Fibroblast of pulmonary artery (primary cell): ENCODE data around the gene SLC25A10.

Experiments
- DNase-seq: peaks from one replicate; pipeline ENCODE4 v3.0.0-alpha.2; 2010; ENCODE audit warnings: low read depth
- H3K4me3 ChIP-seq: replicated peaks from 2 replicates; pipeline ENCODE4 v1.5.1; 2011; ENCODE audit warnings: low read depth, mild to moderate bottlenecking, control low read depth, low read length, moderate library complexity
- CTCF ChIP-seq: IDR thresholded peaks from 2 replicates; pipeline ENCODE4 v1.5.1; 2011; ENCODE audit warnings: mild to moderate bottlenecking, control low read depth, low read length, inconsistent platforms; ENCODE audit errors: missing control alignments

The SLC25A10 gene

GRCh38 chr17:81693509-81694210 is 18.4 kb upstream of the SLC25A10 start:
- no peak for DNase-seq
- no peak for TF ChIP-seq CTCF
- H3K4me3 ChIP-seq: no peak overlapping the region

GRCh38 chr17:81694810-81695209 is 17.3 kb upstream of the SLC25A10 start:
- H3K4me3 ChIP-seq: no peak overlapping the region
- DNase-seq: no peak
- TF ChIP-seq CTCF: no peak

- no peak for TF ChIP-seq CTCF
- DNase-seq: no peak
- no peak overlapping the region for H3K4me3 ChIP-seq
Measured at GRCh38 chr17:81695211-81695610, 16.9 kb upstream of the SLC25A10 start.

- no peak overlapping the region for H3K4me3 ChIP-seq
- no peak for TF ChIP-seq CTCF
- DNase-seq: no peak
Measured at GRCh38 chr17:81695801-81696200, 16.3 kb upstream of the SLC25A10 start.

- TF ChIP-seq CTCF: no peak
- no peak for DNase-seq
- no peak overlapping the region for H3K4me3 ChIP-seq
Measured at GRCh38 chr17:81696218-81696941, 15.7 kb upstream of the SLC25A10 start.

GRCh38 chr17:81697261-81698044 is 14.6 kb upstream of the SLC25A10 start:
- H3K4me3 ChIP-seq: no peak overlapping the region
- DNase-seq: no peak
- no peak for TF ChIP-seq CTCF
